Germinal center (tissue), 1 donor: Measurements from ENCODE around the gene TBX21.
A peak's percentile ranks its signal among the peaks of the same experiment; 100 is the strongest.

Source experiments
- DNase-seq: peaks from one replicate; pipeline ENCODE4 v3.0.0; 2012; ENCODE audit warnings: mixed read lengths, low spot score

Gene TBX21

DNA sequence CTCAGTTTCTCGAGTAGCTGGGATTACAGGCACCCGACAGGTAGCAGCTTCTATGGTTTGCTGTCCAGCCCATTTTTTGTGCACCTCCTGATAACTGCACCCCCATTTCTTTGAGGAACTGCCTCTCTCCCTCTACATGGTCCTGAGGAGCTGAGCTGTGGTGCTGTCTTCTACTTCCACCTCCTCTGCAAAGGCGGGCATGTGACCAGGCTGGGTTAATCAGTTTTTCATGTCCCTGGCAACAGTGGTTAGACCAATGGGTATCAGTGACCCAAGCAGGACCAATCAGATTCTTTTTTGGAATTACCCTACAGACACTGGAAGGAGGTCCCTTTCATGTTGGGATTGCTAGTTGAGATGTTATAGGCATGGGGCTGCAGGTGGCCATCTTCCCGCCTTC lies 41.3 kb downstream of the TBX21 start:
- no peak for DNase-seq

DNA sequence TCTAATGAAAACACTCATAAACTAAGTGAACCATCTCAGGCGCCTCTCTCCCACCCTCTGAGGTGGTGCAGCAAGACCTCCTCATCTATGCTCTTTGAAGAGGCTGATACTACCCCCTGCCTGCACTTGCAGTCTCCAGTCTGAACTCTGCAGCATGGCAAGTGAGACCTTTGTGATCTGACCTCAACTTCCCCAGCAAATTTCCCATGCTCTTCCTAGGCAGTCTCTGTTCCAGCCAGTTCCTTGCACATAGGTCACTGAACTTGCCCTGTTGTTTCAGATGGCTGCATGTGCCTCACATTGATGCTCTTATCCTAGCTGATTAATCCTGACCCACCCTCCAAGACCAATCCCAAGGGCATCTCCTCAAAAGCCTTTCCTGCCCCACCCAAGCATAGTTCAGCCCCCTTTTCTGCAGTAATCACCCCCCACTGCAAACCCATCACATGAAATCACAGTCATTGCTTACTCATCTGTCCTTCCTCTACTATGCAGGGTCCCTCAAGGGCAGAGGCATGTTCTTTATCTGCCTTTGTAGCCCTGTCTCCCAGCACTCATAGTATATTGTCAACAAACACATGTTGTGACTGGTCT lies 42.0 kb downstream of the TBX21 start:
- DNase-seq = no peak

GRCh38 chr17:47776330-47777197 lies 43.5 kb downstream of the TBX21 start:
- DNase-seq = peak; percentile 57

GRCh38 chr17:47778184-47778635 lies 45.2 kb downstream of the TBX21 start:
- DNase-seq = no peak

DNA sequence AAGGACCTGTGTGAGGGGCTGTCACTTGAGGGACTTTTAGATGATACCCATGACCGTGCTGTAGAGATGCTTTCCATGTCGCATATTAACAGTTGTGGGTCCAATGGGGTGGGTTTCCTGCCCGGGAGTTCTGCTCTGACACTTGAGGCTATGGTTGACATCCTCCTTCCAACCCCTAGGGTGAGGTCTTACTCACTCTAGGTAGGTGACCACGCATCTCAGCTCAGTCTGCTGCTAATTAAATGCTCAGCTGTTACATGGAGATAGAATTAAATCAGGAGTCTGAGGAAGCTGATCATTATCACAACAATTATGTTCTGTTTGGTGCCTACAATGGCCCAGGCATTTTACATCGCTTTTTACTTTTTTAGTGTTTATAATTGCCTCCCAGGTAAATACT lies 48.4 kb downstream of the TBX21 start:
- DNase-seq = no peak

GRCh38 chr17:47785538-47786123 lies 52.6 kb downstream of the TBX21 start:
- no peak for DNase-seq

DNA sequence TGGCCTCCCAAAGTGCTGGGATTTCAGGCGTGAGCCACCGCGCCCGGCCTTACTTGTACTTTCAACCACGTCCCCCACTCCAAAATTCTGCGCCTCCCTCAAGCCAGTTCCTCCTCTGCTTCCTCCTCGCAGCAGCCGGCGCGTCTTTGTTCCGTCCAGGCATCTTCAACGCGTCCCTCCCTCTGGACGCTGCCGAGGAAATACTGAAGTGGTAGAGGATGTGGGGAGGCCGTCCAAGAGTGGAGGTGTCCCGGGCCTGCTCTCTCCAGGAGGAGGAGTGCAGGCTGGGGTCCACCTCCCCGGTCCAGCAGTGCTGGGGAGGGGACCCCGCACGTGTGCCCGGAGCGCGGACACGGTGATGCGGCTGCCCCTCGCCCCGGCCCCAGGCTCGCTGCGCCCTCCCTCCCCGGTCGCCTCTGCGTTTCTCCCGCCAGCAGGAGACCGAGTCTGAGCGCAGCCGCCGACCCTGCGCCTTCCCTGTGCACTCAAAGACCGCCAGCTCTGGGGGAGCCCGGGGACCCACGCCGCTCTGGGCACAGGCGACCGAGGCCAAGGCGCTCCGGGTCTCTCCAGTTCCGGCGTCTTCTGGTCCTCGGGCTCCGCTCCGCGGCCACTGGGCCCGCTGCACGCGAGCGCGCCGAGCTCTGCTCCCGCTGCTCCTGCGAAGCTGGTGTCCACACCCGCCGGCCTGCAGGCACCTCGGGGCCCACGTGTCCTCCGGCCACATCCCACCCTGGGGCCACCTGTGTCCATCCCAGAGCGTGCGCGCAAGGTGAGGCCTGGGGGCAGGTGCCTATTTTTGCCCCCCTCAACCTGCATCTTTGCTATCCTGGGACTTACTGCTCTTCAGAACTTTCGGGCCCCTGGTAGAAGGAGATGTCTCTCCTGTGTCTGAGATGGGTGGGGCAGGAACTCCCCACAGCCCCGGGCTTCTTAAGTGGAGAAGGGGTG lies 56.9 kb downstream of the TBX21 start:
- peak; percentile 55 for DNase-seq

- no peak for DNase-seq
Measured at GRCh38 chr17:47791025-47791424, 58.0 kb downstream of the TBX21 start.

- no peak for DNase-seq
Measured at GRCh38 chr17:47792457-47792856, 59.4 kb downstream of the TBX21 start.

GRCh38 chr17:47792979-47793378 lies 59.9 kb downstream of the TBX21 start:
- DNase-seq = no peak
